Activated naive CD4-positive, alpha-beta T cell treated with anti-CD3 and anti-CD28 coated beads, Interleukin-2, amount 50 U/mL, for 72 hours (primary cell): ENCODE measurements around the gene A4GALT. TPM values are rescaled to one million over a fixed set of nuclear protein-coding genes. Genes with fewer than 3 reads are reported as not detected.

Experiments
- ATAC-seq, 2 donors: fragments of 150-1000 bp; cut with Tn5 transposase; 2 replicates each; pipeline ENCODE4 v1.10.0; 2021; ENCODE audit warnings: mild to moderate bottlenecking in 2 of 2, moderate library complexity in 2 of 2
- DNase-seq, 2 donors: peaks; one replicate each; pipeline ENCODE4 v3.0.0; 2021 to 2022; ENCODE audit warnings: low spot score in 2 of 2
- H3K27ac Mint-ChIP-seq, 2 donors: one replicate each; pipeline ENCODE4 v1.8.0; 2022; ENCODE audit warnings: mild to moderate bottlenecking in 2 of 2, mixed read lengths in 2 of 2
- H3K36me3 Mint-ChIP-seq, 2 donors: one replicate each; pipeline ENCODE4 v1.8.0; 2022; ENCODE audit warnings: mixed read lengths in 2 of 2
- H3K9me3 Mint-ChIP-seq, 2 donors: one replicate each; pipeline ENCODE4 v1.8.0; 2022; ENCODE audit warnings: mixed read lengths in 2 of 2
- total RNA-seq, 2 donors: library from RNA; stranded (reverse); gene quantifications; one replicate each; pipeline ENCODE4 v1.2.3, GENCODE V29; 2022

The A4GALT gene
- total RNA-seq, 2 donors from 2014 or later = 0.16 TPM; not detected in 1

- Mint-ChIP-seq H3K27ac (no peak overlapping the region), H3K36me3 (no peaks in the 10 kb centered on the region), H3K9me3 (no peaks in the 10 kb centered on the region)
- ATAC-seq (no peak), DNase-seq (no peak)
These were observed 25.4 kb downstream of the A4GALT start for GRCh38 chr22:42695294-42695693.

GRCh38 chr22:42693763-42694683 is 26.6 kb downstream of the A4GALT start:
- ATAC-seq (no peak), DNase-seq (no peak)
- Mint-ChIP-seq H3K9me3 (no peaks in the 10 kb centered on the region), H3K27ac (no peak overlapping the region), H3K36me3 (no peaks in the 10 kb centered on the region)

- Mint-ChIP-seq H3K9me3 (no peaks in the 10 kb centered on the region), H3K36me3 (no peaks in the 10 kb centered on the region), H3K27ac (no peak overlapping the region)
- ATAC-seq (no peak), DNase-seq (no peak)
These were observed 27.5 kb downstream of the A4GALT start for GRCh38 chr22:42693055-42693762.

- H3K36me3 Mint-ChIP-seq = no peaks in the 10 kb centered on the region
- DNase-seq (no peak), ATAC-seq (no peak)
- no peak overlapping the region for H3K27ac Mint-ChIP-seq
- no peaks in the 10 kb centered on the region for H3K9me3 Mint-ChIP-seq
These were observed 28.2 kb downstream of the A4GALT start for GRCh38 chr22:42692239-42693054.

GRCh38 chr22:42691440-42691839 is 29.2 kb downstream of the A4GALT start:
- Mint-ChIP-seq H3K9me3 (no peaks in the 10 kb centered on the region), H3K36me3 (no peaks in the 10 kb centered on the region), H3K27ac (no peak overlapping the region)
- ATAC-seq (no peak), DNase-seq (no peak)

- ATAC-seq = no peak
- DNase-seq = no peak
- Mint-ChIP-seq H3K36me3 (no peaks in the 10 kb centered on the region), H3K9me3 (no peaks in the 10 kb centered on the region), H3K27ac (peak overlapping the region in 1 of 2 donors; percentile 22)
These were observed 32.1 kb downstream of the A4GALT start for GRCh38 chr22:42688241-42689211.

- no peak for DNase-seq
These were observed 33.7 kb downstream of the A4GALT start for GRCh38 chr22:42686756-42687491.

GRCh38 chr22:42685941-42686653 is 34.6 kb downstream of the A4GALT start:
- ATAC-seq (no peak), DNase-seq (no peak)
- H3K9me3 Mint-ChIP-seq = no peaks in the 10 kb centered on the region
- no peaks in the 10 kb centered on the region for H3K36me3 Mint-ChIP-seq
- peak overlapping the region in 1 of 2 donors; percentile 3 for H3K27ac Mint-ChIP-seq

More at GRCh38 chr22:42686756-42687491, 33.7 kb downstream of the A4GALT start:
- no peak for ATAC-seq
- Mint-ChIP-seq H3K9me3 (no peaks in the 10 kb centered on the region), H3K27ac (peak overlapping the region; percentile 3 to 18), H3K36me3 (no peaks in the 10 kb centered on the region)

GRCh38 chr22:42684462-42685195 is 36.0 kb downstream of the A4GALT start:
- ATAC-seq (no peak), DNase-seq (no peak)
- H3K9me3 Mint-ChIP-seq = no peaks in the 10 kb centered on the region
- no peaks in the 10 kb centered on the region for H3K36me3 Mint-ChIP-seq
- no peak overlapping the region for H3K27ac Mint-ChIP-seq

GRCh38 chr22:42683578-42684283 is 36.9 kb downstream of the A4GALT start:
- ATAC-seq = no peak
- H3K36me3 Mint-ChIP-seq = no peaks in the 10 kb centered on the region
- no peak for DNase-seq
- H3K9me3 Mint-ChIP-seq = no peaks in the 10 kb centered on the region
- peak overlapping the region in 1 of 2 donors; percentile 44 for H3K27ac Mint-ChIP-seq

GRCh38 chr22:42682113-42682851 is 38.4 kb downstream of the A4GALT start:
- no peak overlapping the region for H3K27ac Mint-ChIP-seq
- H3K36me3 Mint-ChIP-seq = peaks cover 0 to 7% of the 10 kb centered on the region in 2 donors
- peaks cover 4 to 7% of the 10 kb centered on the region in 2 donors for H3K9me3 Mint-ChIP-seq
- ATAC-seq (no peak), DNase-seq (no peak)

- DNase-seq = no peak
- H3K27ac Mint-ChIP-seq = no peak overlapping the region
- peaks cover 0 to 7% of the 10 kb centered on the region in 2 donors for H3K36me3 Mint-ChIP-seq
- peak in 1 of 2 donors; percentile 90 for ATAC-seq
- peaks cover 4 to 7% of the 10 kb centered on the region in 2 donors for H3K9me3 Mint-ChIP-seq
These were observed 40.0 kb downstream of the A4GALT start for GRCh38 chr22:42680648-42681047.

GRCh38 chr22:42679691-42680090 is 41.0 kb downstream of the A4GALT start:
- Mint-ChIP-seq H3K9me3 (peaks cover 4 to 7% of the 10 kb centered on the region in 2 donors), H3K36me3 (peaks cover 0 to 7% of the 10 kb centered on the region in 2 donors), H3K27ac (no peak overlapping the region)
- no peak for DNase-seq
- no peak for ATAC-seq
